Measurements from ENCODE around the gene KMT2A.

The KMT2A gene

DNA sequence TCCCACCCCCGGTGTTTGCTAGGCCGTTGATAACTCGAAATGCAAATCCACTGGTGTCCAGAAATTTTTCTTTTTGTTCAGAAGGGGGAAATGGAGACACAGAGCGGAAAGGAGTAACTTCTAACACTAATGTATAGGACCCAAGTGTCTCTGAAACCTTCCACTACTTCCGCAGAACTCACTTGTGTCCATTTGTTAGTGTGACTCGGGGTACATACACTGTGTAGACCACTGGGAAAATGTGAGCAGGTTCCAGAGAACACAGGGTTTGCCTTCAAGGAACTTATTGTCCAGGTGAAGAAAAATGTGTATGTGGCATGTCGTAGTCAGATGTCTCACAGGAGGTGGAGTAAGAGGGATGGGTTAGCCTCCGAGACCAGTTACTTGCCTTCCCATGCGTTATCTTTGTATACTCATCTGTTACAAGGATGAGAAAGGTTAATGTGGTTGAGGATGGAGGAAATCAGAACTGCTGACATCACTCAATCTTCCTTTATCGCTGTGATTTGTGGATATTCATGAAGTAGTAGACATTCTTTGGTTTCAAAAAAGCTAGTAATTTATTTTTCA, 136.8 kb downstream of the KMT2A start:
- no peak for TF ChIP-seq TEAD4 (IDR thresholded peaks at IDR 0.05)
- no peak for TF ChIP-seq TCF12 (IDR thresholded peaks at IDR 0.05; ENCODE audit: low read depth)
- no peak for TF ChIP-seq YY1 (IDR thresholded peaks at IDR 0.05; ENCODE audit: low read depth)
- no peak for TF ChIP-seq EP300 (IDR thresholded peaks at IDR 0.05; ENCODE audit: borderline replicate concordance)

DNA sequence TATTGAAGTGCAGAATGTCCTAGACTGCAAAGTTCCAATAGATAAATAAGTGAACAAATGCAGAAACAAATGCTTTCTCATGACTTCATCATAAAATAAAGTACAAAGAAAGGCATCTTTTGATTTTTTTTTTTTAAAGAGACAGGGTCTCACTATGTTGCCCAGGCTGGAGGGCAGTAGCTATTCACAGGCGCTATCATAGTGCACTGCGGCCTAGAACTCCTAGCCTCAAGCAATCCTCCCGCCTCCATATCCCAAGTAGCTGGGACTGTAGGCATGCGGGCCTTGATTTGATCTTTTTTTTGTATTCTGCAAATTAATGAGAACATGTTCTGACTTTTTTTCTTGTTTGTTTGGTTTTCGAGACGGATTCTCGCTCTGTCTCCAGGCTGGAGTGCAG, 138.3 kb downstream of the KMT2A start:
- TF ChIP-seq YY1 (IDR thresholded peaks at IDR 0.05; ENCODE audit: low read depth), result no peak
- no peak for TF ChIP-seq CEBPB (IDR thresholded peaks at IDR 0.05)
- TF ChIP-seq FOXM1 (IDR thresholded peaks at IDR 0.05; ENCODE audit: borderline replicate concordance, low read depth), result no peak
- TF ChIP-seq, protein P1, sequence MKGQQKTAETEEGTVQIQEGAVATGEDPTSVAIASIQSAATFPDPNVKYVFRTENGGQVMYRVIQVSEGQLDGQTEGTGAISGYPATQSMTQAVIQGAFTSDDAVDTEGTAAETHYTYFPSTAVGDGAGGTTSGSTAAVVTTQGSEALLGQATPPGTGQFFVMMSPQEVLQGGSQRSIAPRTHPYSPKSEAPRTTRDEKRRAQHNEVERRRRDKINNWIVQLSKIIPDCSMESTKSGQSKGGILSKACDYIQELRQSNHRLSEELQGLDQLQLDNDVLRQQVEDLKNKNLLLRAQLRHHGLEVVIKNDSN (IDR thresholded peaks at IDR 0.05), result no peak
- no peak for TF ChIP-seq EP300 (IDR thresholded peaks at IDR 0.05; ENCODE audit: borderline replicate concordance)
- no peak for TF ChIP-seq NFIC (IDR thresholded peaks at IDR 0.05)
- no peak for TF ChIP-seq CREB1 (IDR thresholded peaks at IDR 0.05; ENCODE audit: low read depth)
- no peak for TF ChIP-seq ZBTB7A (IDR thresholded peaks at IDR 0.05; ENCODE audit: low read depth)
- TF ChIP-seq RAD21 (IDR thresholded peaks at IDR 0.05; ENCODE audit: low read depth), result no peak
- no peak for TF ChIP-seq TEAD4 (IDR thresholded peaks at IDR 0.05)
- TF ChIP-seq TAF1 (IDR thresholded peaks at IDR 0.05; ENCODE audit: low read depth), result no peak
- TF ChIP-seq, protein P2, sequence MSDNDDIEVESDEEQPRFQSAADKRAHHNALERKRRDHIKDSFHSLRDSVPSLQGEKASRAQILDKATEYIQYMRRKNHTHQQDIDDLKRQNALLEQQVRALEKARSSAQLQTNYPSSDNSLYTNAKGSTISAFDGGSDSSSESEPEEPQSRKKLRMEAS (IDR thresholded peaks at IDR 0.05), result no peak
- TF ChIP-seq EGR1 (IDR thresholded peaks at IDR 0.05), result no peak
- no peak for TF ChIP-seq TCF12 (IDR thresholded peaks at IDR 0.05; ENCODE audit: low read depth)
- TF ChIP-seq, protein P3, sequence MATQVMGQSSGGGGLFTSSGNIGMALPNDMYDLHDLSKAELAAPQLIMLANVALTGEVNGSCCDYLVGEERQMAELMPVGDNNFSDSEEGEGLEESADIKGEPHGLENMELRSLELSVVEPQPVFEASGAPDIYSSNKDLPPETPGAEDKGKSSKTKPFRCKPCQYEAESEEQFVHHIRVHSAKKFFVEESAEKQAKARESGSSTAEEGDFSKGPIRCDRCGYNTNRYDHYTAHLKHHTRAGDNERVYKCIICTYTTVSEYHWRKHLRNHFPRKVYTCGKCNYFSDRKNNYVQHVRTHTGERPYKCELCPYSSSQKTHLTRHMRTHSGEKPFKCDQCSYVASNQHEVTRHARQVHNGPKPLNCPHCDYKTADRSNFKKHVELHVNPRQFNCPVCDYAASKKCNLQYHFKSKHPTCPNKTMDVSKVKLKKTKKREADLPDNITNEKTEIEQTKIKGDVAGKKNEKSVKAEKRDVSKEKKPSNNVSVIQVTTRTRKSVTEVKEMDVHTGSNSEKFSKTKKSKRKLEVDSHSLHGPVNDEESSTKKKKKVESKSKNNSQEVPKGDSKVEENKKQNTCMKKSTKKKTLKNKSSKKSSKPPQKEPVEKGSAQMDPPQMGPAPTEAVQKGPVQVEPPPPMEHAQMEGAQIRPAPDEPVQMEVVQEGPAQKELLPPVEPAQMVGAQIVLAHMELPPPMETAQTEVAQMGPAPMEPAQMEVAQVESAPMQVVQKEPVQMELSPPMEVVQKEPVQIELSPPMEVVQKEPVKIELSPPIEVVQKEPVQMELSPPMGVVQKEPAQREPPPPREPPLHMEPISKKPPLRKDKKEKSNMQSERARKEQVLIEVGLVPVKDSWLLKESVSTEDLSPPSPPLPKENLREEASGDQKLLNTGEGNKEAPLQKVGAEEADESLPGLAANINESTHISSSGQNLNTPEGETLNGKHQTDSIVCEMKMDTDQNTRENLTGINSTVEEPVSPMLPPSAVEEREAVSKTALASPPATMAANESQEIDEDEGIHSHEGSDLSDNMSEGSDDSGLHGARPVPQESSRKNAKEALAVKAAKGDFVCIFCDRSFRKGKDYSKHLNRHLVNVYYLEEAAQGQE (IDR thresholded peaks at IDR 0.05; ENCODE audit: low read depth), result no peak

Measured in Ishikawa (cell line).